Measurements from ENCODE around the gene CCNYL1. TPM values are rescaled to one million over a fixed set of nuclear protein-coding genes. Genes with fewer than 3 reads are reported as not detected.
"Not testable (repeated sequence)": the region's sequence is repeated elsewhere in the genome, so short reads cannot be mapped to it uniquely, and the experiment has no call there.

The CCNYL1 gene
- polyA plus RNA-seq, 4 donors, result 18.2 to 22.4 (median 19.3) TPM

DNA sequence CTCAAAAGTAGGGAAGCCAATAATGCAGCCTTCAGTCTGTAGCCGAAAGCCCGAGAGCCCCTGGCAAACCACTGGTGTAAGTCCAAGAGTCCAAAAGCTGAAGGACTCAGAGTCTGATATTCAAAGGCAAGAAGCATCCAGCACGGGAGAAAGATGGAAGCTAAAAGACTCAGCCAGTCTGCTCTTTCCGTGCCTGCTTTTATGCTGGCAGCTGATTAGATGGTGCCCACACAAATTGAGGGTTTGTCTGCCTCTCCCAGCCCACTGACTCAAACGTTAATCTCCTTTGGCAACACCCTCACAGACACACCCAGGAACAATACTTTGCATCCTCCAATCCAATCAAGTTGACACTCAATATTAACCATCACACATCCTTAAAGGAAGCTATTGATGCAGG is 14.5 kb upstream of the CCNYL1 start:
- DNase-seq (ENCODE audit: low read depth in 4 of 4, low spot score in 3 of 4), result not testable (repeated sequence)

DNA sequence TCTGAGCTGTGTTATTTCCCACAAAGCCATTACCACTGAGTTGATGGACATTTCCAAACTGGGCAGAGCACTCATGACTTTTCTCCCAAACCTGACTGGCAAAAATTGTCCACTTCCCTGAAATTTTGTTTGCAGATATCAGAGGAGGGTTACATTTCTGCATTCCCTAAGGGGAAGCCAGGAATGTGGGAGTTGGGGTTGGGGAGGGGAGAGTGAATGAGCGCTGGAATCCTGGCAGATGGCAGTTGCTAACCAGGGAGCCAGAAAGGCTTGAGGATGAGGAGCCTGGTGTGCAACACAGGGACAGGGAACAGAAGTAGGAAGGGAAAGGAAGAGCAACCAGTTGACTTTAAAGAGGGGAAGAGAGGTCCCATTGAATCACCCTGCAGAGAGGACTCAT is 14.0 kb upstream of the CCNYL1 start:
- DNase-seq (ENCODE audit: low read depth in 4 of 4, low spot score in 3 of 4), result no peak

DNA sequence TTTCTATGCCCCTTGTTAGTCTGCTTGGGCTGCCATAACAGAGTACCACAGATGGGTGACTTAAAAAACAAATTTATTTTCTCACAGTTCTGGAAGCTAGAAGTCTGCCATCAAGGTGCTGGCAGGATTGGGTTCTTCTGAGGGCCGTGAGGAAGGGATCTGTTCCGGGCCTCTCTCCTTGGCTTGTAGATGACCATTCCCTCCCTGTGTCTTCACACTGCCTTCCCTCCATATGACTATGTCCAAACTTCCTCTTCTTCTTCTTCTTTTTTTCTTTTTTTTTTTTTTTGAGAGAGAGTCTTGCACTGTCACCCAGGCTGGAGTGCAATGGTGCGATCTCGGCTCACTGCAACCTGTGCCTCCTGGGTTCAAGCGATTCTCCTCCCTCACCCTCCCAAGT is 13.1 kb upstream of the CCNYL1 start:
- DNase-seq (ENCODE audit: low read depth in 4 of 4, low spot score in 3 of 4), result no peak

DNA sequence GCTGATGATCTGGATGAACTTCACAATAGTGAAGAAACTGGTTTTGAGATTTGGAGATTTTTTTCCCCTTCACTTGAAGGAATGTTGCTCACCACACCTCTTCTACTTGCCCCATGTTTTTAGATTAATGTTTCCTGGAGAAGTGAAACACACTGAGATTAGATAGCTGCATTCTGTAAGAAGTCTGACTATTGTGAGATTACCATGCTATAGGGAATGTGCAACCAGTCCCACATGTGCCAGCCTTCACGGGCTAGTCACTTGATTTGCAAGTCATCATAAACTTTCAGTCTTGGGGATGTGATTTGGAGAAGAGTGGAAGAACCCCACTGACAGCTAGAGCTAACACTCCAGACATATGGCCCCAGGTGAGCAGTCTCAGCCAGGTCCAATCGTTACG is 7.4 kb upstream of the CCNYL1 start:
- DNase-seq (ENCODE audit: low read depth in 4 of 4, low spot score in 3 of 4), result no peak

DNA sequence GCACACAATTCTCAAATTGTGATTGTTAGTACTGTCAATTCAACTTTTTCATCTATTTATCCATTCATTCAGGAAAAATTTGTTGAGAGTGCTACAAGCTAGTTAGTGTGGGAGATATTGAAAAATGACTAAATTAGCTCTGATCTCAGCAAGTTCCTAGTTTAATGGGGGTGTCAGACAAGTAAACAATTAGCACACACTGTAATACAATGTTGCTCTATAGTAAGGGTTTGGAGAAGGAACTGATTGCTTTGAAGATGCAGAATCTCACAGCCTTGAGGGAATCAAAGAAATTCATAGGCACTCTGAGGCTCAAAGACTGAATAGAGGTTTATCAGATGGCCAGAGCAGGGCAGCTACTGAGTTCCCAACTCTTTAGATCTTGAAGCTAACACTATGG is 6.8 kb upstream of the CCNYL1 start:
- no peak for DNase-seq (ENCODE audit: low read depth in 4 of 4, low spot score in 3 of 4)

DNA sequence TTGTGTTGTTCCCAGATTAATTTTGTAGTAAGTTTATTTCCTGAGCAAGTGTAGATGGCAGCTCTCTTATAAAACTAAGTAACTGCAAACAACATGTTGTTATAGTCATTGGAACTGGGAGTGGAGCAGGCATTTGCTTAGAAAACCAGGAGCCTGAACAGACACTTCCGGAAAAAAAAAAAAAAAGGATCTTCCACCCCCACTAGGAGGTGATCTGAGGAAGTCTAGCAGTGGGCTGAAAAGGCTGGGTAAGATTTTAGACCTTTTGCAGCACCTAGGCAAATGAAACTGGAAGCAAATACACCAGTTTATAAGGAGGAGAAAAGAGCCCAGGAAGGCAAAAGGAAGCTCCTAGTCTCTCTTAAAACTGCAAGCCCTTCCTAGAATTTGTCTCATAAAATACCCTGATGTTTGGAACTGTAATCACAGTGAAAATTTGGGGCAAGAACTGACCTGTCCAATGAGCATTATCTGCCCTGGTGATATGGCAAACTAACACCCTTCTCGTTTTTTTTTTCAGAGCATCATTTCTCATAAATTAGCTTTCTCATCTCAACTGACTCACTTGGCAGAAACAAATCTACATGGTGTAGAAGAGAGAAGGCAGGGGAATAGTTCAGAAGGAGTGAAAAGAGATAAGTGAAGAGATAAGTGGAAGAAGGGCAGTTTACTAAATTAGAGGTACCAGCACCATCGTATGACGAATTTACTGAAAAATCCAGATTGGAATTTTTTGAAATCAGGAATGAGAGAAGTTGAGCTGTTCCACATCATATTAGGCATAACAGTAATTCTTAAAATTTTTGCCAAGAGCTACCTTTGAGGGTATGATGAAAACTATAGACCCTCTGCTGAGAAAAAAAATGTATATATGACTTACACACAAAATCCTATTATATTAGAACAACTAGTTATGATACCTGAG is 4.2 kb upstream of the CCNYL1 start:
- DNase-seq (ENCODE audit: low read depth in 4 of 4, low spot score in 3 of 4), result no peak

DNA sequence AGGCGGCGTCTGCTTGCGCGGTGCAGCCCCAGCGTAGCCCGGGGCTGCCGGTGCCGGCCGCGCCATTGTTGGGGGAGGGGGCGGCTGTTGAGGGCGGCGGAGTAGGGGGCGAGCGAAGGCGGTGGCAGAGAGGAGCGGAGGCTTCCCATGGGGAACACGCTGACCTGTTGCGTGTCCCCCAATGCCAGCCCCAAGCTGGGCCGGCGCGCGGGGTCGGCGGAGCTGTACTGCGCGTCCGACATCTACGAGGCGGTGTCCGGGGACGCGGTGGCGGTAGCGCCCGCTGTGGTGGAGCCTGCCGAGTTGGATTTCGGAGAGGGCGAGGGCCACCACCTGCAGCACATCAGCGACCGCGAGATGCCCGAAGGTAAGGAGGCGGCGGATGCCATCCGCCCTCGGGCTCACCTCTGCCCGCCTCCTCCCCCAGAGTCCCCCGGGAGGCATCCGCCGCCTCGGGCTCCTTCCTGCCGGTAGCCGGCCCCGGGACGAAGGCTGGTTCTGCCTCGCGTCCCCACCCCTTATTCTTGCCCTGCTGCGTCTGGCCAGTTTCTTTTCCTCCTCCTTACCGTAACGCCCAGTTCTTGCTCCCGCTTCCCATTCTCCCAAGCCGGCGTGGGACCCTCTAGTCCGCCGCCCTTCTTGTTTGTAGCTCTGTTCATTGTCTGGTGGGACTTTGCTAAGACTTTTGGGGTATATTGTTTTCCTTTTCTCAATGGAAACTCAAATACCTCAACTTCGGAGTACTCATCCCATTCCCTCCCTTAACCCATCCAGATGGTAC is 500 bp downstream of the CCNYL1 start:
- DNase-seq (ENCODE audit: low read depth in 4 of 4, low spot score in 3 of 4), result peak in 2 of 4 donors; percentile 17 to 38

DNA sequence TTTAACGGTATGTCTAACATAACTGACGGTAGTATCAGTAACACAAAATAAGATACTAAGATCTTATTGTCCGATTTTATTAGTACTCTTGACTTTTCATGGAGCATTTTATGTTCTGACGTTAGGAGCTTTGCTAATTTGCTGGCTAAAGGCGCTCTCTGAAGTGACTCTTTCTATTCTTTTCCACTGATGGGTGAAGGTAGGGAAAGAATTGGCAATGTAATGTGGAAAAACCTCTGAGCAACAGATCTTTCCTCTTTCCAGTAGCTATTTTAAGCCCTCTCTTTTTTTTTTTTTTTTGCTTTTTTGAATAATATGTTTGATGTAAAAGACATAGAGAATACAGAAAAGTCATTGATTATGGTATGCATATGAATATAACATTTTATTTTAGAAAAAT is 4.6 kb downstream of the CCNYL1 start:
- DNase-seq (ENCODE audit: low read depth in 4 of 4, low spot score in 3 of 4), result no peak

DNA sequence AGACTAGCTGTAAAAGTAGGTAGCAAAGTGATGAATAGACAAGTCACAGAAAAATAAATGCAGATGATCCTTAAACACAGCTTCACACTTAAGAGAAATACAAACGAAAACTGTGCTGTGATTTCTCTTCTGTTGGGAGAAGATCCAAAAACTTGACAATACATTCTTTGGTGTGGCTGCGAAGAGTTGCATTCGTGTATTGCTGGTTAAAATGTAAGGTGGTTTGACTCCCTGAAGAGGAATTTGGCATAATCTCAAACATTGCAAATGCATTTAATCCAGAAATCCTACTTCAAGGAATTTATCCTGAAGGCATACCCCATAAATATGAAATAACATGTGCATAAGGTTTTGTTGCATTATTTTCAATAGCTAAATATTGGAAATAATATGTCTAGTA is 7.1 kb downstream of the CCNYL1 start:
- DNase-seq (ENCODE audit: low read depth in 4 of 4, low spot score in 3 of 4), result no peak

DNA sequence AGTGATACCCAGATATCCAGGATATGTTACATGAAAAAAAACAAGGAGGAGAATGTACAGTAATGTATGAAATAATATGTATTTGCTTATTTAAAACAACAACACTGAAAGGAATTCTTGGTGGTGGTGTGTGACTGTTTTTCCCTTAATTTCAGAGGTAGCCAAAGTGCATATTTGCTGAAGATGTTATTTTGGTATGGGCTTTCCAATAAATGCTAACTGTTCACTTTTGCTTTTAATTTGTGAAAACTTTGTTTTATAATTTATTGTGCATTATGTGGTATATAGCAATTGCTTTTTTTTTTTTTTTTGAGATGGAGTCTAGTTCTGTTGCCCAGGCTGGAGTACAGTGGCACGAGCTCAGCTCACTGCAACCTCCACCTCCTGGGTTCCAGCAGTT is 7.6 kb downstream of the CCNYL1 start:
- DNase-seq (ENCODE audit: low read depth in 4 of 4, low spot score in 3 of 4), result no peak

DNA sequence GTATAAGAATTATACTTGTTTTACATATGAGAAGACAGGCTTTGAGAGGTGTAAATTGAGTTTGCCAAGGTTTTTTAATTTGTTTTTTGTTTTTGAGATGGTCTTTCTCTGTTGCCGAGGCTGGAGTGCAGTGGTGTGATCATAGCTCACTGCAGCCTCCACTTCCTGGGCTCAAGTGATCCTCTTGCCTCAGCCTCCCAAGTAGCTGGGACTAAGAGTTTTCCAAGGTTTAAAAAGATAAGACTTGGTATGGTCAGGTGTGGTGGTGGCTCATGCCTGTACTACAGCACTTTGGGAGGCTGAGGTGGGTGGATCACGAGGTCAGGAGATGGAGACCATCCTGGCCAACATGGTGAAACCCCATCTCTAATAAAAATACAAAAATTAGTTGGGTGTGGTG is 8.2 kb downstream of the CCNYL1 start:
- DNase-seq (ENCODE audit: low read depth in 4 of 4, low spot score in 3 of 4), result not testable (repeated sequence)

DNA sequence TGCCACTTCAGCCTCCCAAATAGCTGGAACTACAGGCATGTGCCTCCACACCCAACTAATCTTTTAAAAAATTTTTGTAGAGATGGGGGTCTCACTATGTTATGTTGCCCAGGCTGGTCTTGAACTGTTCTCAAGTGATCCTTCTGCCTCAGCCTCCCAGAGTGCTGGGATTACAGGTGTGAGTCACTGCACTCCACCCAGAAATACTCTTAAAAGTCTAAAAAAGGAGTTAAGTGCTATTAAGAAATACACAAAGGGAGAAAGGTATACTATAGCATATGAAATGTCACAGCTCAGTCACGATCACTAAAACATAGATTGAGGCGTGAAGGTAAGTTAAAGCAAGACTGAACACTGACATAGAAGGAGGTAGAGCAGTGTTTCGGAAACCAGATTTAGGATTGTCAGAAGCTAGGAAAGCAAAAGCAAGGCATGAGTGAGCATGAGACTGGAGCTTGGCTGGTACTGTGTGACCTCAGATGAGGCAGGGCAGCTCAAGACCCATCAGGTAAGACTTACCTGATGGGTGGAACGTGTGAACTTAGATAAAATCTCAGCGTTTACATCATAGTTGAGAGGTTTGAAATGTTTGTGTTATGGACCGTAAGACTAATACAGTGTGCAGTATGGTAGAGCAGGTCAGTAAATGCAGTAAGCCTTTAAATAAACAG is 9.2 kb downstream of the CCNYL1 start:
- DNase-seq (ENCODE audit: low read depth in 4 of 4, low spot score in 3 of 4), result no peak

DNA sequence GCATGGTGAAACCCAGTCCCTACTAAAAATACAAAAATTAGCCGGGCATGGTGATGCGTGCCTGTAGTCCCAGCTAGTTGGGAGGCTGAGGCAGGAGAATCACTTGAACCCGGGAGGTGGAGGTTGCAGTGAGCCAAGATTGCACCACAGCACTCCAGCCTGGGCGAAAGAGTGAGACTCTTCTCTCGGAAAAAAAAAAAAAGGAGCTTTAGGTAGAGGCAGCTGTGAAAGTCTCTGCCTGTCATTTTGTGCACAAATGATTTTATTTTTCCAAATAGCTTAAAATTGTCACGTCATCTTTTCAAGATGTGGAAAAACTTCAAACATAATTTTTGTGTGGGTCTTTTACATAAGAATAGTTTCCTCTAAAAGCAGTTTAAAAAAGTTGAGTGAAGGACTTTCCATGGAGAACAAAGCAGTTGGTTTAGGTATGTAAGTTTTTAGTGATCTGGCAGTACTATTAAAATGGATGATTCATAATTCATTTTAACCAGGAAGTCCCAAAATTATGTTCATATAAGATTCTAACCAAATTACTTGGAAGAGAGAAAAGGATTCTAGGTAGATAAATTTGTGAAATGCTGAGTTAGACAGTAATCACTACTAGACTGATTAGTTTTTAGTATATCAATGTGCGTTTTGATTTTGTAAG is 11.5 kb downstream of the CCNYL1 start:
- DNase-seq (ENCODE audit: low read depth in 4 of 4, low spot score in 3 of 4), result no peak

DNA sequence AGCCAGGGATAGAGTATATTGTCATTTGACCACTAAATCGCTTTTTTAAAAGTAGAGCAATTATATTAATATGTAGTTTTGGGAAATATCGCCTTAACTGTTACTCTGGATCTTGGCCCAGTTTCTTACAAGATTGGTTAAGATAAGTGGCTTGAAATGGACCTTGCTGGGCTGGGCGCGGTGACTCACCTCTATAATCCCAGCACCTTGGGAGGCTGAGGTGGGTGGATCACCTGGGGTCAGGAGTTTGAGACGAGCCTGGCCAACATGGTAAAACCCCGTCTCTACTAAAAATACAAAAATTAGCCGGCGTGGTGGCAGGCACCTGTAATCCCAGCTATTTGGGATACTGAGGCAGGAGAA is 12.0 kb downstream of the CCNYL1 start:
- DNase-seq (ENCODE audit: low read depth in 4 of 4, low spot score in 3 of 4), result not testable (repeated sequence)

DNA sequence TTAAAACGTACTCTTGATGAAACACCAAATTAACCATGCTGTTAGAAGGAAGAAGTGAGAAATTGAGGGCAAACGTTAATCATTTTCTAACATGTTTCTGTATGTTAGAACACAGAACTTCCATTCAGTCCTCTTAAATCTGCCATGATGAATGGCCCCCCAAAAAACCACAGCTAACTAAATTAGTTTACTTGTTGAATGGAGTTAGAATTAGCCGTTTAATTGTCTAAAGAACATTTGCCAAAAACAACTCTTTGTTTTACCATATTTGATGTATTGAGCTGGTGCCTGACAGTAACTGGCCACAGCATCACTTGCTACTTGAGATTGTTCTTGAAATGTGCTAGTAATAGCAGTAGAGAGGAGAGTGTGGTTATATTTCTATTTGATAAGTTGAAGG is 12.7 kb downstream of the CCNYL1 start:
- DNase-seq (ENCODE audit: low read depth in 4 of 4, low spot score in 3 of 4), result no peak

DNA sequence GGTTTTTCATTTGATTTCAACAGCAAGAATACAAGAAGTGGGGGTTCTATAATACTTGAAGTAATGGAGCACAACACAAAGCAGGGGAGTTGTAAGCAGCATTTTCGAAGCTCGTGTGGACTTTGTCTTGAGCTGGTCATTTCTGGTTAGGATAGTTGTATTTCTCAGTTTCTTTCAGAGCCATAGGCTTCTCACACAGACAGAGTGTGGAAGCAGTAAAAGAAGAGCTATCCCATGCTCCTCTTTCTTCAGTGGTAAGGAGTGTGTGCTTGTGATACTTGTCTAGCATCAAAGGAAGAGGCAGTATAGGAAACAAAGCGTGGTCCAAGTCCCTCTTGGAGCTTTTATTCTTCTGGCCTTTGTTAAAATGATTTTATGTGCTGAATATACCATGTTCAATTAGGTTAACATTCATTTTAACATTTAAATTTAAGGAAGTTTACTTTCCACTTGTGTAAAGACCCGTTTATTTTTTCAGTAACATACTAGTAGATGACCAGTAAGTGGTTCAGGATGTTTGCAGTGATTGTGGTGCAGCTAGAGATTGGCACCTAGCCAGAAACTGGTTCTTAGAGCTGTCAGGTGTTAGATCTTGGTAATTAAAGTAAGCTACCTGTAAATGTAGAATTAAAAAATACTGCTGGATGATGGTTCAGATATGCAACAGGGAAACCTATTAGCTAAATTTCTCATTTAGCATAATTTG is 14.6 kb downstream of the CCNYL1 start:
- DNase-seq (ENCODE audit: low read depth in 4 of 4, low spot score in 3 of 4), result no peak

DNA sequence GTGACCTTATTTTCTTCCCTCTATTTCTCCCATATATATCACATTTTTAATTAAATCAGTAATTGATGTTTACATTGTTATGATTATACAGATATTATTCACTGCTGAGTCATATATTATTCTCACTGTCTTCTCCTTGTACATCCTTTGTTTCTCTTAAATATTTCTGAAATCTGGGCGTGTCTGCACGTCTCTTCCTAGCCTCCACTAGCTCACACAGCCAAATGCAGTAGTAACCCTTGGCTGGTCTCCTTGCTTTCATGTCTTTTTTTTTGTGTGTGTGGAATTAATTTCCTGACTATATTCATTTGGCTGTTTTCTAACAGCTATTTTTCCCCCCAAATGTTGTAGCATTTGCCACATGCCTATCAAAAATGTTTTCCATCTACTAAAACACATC is 15.8 kb downstream of the CCNYL1 start:
- no peak for DNase-seq (ENCODE audit: low read depth in 4 of 4, low spot score in 3 of 4)

DNA sequence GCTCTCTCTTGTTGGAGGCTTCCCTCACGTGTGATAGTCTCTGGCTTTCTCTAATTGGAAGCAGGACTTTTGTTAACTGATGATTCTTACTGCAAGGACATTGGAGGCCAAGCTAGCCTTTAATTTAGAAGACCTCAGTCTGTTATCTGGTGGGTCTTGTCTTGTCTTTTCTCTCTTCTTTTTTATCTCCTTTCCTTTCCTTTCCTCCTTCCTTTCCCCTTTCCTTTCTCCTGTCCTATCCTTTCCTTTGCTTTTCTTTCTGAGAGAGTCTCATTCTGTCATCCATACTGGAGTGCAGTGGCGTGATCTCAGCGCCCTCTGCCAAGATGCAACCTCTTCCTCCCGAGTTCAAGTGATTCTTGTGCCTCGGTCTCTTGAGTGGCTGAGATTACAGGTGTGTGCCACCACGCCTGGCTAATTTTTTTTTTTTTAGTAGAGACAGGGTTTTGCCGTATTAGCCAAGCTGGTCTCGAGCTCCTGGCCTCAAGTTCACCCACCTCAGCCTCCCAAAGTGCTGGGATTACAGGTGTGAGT is 18.1 kb downstream of the CCNYL1 start:
- DNase-seq (ENCODE audit: low read depth in 4 of 4, low spot score in 3 of 4), result no peak

DNA sequence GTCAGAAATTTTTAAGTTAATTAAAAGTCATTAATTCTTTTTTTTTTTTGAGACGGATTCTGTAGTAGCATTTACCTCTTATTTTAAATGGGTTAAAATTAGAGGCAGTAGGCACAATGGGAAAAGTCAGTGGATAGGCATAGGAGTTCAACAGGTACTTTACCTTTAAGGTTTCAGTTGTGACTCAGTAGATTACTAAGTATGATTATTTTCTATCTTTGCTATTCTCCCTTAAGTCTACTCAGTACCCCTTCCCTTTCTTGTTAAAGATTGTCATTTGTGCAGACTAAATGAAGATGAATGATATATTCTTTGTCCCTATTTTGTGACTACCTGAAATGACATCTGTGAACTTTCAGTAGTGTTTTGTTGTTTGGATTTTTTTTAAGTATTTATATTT is 19.7 kb downstream of the CCNYL1 start:
- DNase-seq (ENCODE audit: low read depth in 4 of 4, low spot score in 3 of 4), result no peak
